WTC11 (cell line): ENCODE measurements around the gene SLC38A11. TPM values are rescaled to one million over a fixed set of nuclear protein-coding genes. Genes with fewer than 3 reads are reported as not detected.

Experiments
- ATAC-seq: fragments of 200-7000 bp; cut with Tn5 transposase; 2 replicates; pipeline ENCODE4 v1.10.0; 2021; ENCODE audit warnings: mild to moderate bottlenecking, moderate library complexity
- CTCF ChIA-PET: fragments of 300-600 bp; sonication (Branson Sonifier 250); formaldehyde crosslinking; loops from one replicate; lab custom pipeline; 2021; ENCODE audit warnings: antibody characterized with exemption; lab: Charles Lee
- POLR2A ChIA-PET: fragments of 350-600 bp; sonication (Branson Sonifier 250); formaldehyde crosslinking; loops from one replicate; lab custom pipeline; 2021; ENCODE audit warnings: antibody characterized with exemption; lab: Charles Lee
- DNase-seq: peaks from one replicate; pipeline ENCODE4 v3.0.0; 2021; ENCODE audit warnings: low spot score
- H3K27ac Mint-ChIP-seq: 2 replicates; pipeline ENCODE4 v1.8.0; 2021; ENCODE audit warnings: mixed read lengths
- H3K27me3 Mint-ChIP-seq: 2 replicates; pipeline ENCODE4 v1.8.0; 2021; ENCODE audit warnings: low read depth, mild to moderate bottlenecking, moderate library complexity, mixed read lengths
- H3K36me3 Mint-ChIP-seq: 2 replicates; pipeline ENCODE4 v1.8.0; 2021; ENCODE audit warnings: mixed read lengths
- H3K4me1 Mint-ChIP-seq: 2 replicates; pipeline ENCODE4 v1.8.0; 2022; ENCODE audit warnings: mixed read lengths
- H3K4me3 Mint-ChIP-seq: 2 replicates; pipeline ENCODE4 v1.8.0; 2021; ENCODE audit warnings: mild to moderate bottlenecking, moderate library complexity, mixed read lengths
- H3K9me3 Mint-ChIP-seq: 2 replicates; pipeline ENCODE4 v1.8.0; 2021; ENCODE audit warnings: mixed read lengths
- ATF1 ChIP-seq: sonication (generic); formaldehyde crosslinking; IDR thresholded peaks from 2 replicates; pipeline ENCODE4 v1.8.1; 2023; ENCODE audit warnings: mild to moderate bottlenecking, moderate library complexity, missing genetic modification reagents
- CREB1 ChIP-seq: sonication (generic); formaldehyde crosslinking; IDR thresholded peaks from 2 replicates; pipeline ENCODE4 v1.8.0; 2023; ENCODE audit warnings: mild to moderate bottlenecking, missing genetic modification reagents
- CTCF ChIP-seq: fragments of 200-600 bp; IDR thresholded peaks from 2 replicates; pipeline ENCODE4 v1.8.0; 2022; ENCODE audit warnings: antibody characterized with exemption
- EMX1 ChIP-seq: fragments of 250-450 bp; sonication (Bioruptor Pico); IDR thresholded peaks from 2 replicates; pipeline ENCODE4 v1.8.0; 2021; ENCODE audit warnings: mild to moderate bottlenecking
- FOXK1 ChIP-seq: sonication (generic); formaldehyde crosslinking; IDR thresholded peaks from 2 replicates; pipeline ENCODE4 v1.8.0; 2022; ENCODE audit warnings: mild to moderate bottlenecking, moderate library complexity, missing genetic modification reagents
- FOXP1 ChIP-seq: sonication (generic); formaldehyde crosslinking; IDR thresholded peaks from 2 replicates; pipeline ENCODE4 v1.8.0; 2022; ENCODE audit warnings: missing genetic modification reagents, mild to moderate bottlenecking, moderate library complexity, borderline replicate concordance
- GABPB1 ChIP-seq: sonication (generic); formaldehyde crosslinking; IDR thresholded peaks from 2 replicates; pipeline ENCODE4 v1.8.1; 2023; ENCODE audit warnings: mild to moderate bottlenecking, missing genetic modification reagents
- HMGXB4 ChIP-seq: sonication (generic); formaldehyde crosslinking; IDR thresholded peaks from 2 replicates; pipeline ENCODE4 v1.8.1; 2023; ENCODE audit warnings: mild to moderate bottlenecking, moderate library complexity, missing genetic modification reagents
- JAZF1 ChIP-seq: fragments of 250-450 bp; sonication (Bioruptor Pico); IDR thresholded peaks from 2 replicates; pipeline ENCODE4 v1.9.0; 2021; ENCODE audit warnings: moderate library complexity, mild to moderate bottlenecking, inconsistent platforms
- KAT7 ChIP-seq: sonication (generic); formaldehyde crosslinking; IDR thresholded peaks from 2 replicates; pipeline ENCODE4 v1.8.1; 2023; ENCODE audit warnings: missing genetic modification reagents, mild to moderate bottlenecking, borderline replicate concordance
- MAX ChIP-seq: sonication (generic); formaldehyde crosslinking; IDR thresholded peaks from 2 replicates; pipeline ENCODE4 v1.8.0; 2022; ENCODE audit warnings: mild to moderate bottlenecking, missing genetic modification reagents
- NR2C2 ChIP-seq: sonication (generic); formaldehyde crosslinking; IDR thresholded peaks from 2 replicates; pipeline ENCODE4 v1.8.0; 2022; ENCODE audit warnings: mild to moderate bottlenecking, missing genetic modification reagents
- NR3C1 ChIP-seq: sonication (generic); formaldehyde crosslinking; conservative IDR thresholded peaks from 2 replicates; pipeline ENCODE4 v1.8.1; 2023; ENCODE audit warnings: low read depth, mild to moderate bottlenecking, missing genetic modification reagents
- ZMAT4 ChIP-seq: fragments of 250-450 bp; sonication (Bioruptor Pico); IDR thresholded peaks from 2 replicates; pipeline ENCODE4 v1.9.0; 2021; ENCODE audit warnings: mild to moderate bottlenecking
- ZNF281 ChIP-seq: sonication (generic); formaldehyde crosslinking; IDR thresholded peaks from 2 replicates; pipeline ENCODE4 v1.8.0; 2023; ENCODE audit warnings: mild to moderate bottlenecking, missing genetic modification reagents
- ZNF416 ChIP-seq: fragments of 250-450 bp; sonication (Bioruptor Pico); IDR thresholded peaks from 2 replicates; pipeline ENCODE4 v1.9.0; 2021; ENCODE audit warnings: mild to moderate bottlenecking, inconsistent platforms
- ZNF423 ChIP-seq: fragments of 250-450 bp; sonication (Bioruptor Pico); IDR thresholded peaks from 2 replicates; pipeline ENCODE4 v2.1.2; 2022; ENCODE audit warnings: mild to moderate bottlenecking, moderate library complexity
- ZNF425 ChIP-seq: fragments of 250-450 bp; sonication (Bioruptor Pico); conservative IDR thresholded peaks from 2 replicates; pipeline ENCODE4 v1.9.0; 2021; ENCODE audit warnings: mild to moderate bottlenecking
- ZSCAN18 ChIP-seq: fragments of 250-450 bp; sonication (Bioruptor Pico); IDR thresholded peaks from 2 replicates; pipeline ENCODE4 v2.1.2; 2022; ENCODE audit warnings: mild to moderate bottlenecking, moderate library complexity
- total RNA-seq: library from RNA; stranded (reverse); gene quantifications from 3 replicates; pipeline ENCODE4 v1.2.3, GENCODE V29; 2021

SLC38A11 gene
- total RNA-seq, 1 experiment from 2014 or later = not detected

GRCh38 chr2:164877169-164877568 is 78.2 kb downstream of the SLC38A11 start:
- Mint-ChIP-seq H3K36me3 (no peaks in the 10 kb centered on the region), H3K4me1 (peaks cover 7% of the 10 kb centered on the region), H3K27me3 (no peaks in the 10 kb centered on the region), H3K27ac (no peak overlapping the region), H3K9me3 (no peaks in the 10 kb centered on the region), H3K4me3 (no peak overlapping the region)
- POLR2A ChIA-PET = no interaction called here
- no peak for DNase-seq
- TF ChIP-seq ZNF416 (CRISPR knock-in tag) = no peak
- TF ChIP-seq NR2C2 (CRISPR knock-in tag) = no peak
- TF ChIP-seq ATF1 (CRISPR knock-in tag) = no peak
- TF ChIP-seq MAX (CRISPR knock-in tag) = no peak
- TF ChIP-seq NR3C1 (CRISPR knock-in tag) = no peak
- no peak for TF ChIP-seq ZSCAN18 (CRISPR knock-in tag)
- TF ChIP-seq HMGXB4 = no peak
- no peak for TF ChIP-seq ZNF425
- no peak for TF ChIP-seq EMX1
- no peak for TF ChIP-seq CREB1 (CRISPR knock-in tag)
- no peak for TF ChIP-seq CTCF
- TF ChIP-seq FOXP1 (CRISPR knock-in tag) = no peak
- TF ChIP-seq JAZF1 (CRISPR knock-in tag) = no peak
- ATAC-seq = no peak
- CTCF ChIA-PET = interaction anchor here (1.0 kb wide), 1 partner anchor 35 kb away, joined by 5 read pairs; the partner anchor contains the start of gene COBLL1

GRCh38 chr2:164875334-164876205 is 79.8 kb downstream of the SLC38A11 start:
- ATAC-seq (no peak), DNase-seq (no peak)
- peaks cover 7% of the 10 kb centered on the region for H3K4me1 Mint-ChIP-seq
- ChIA-PET CTCF (no interaction called here), POLR2A (no interaction called here)
- no peak overlapping the region for H3K4me3 Mint-ChIP-seq
- no peaks in the 10 kb centered on the region for H3K27me3 Mint-ChIP-seq
- no peaks in the 10 kb centered on the region for H3K36me3 Mint-ChIP-seq
- TF ChIP-seq KAT7 (CRISPR knock-in tag) (no peak), FOXK1 (CRISPR knock-in tag) (no peak), ZNF423 (CRISPR knock-in tag) (no peak), ZMAT4 (CRISPR knock-in tag) (no peak), GABPB1 (CRISPR knock-in tag) (0 out of 2 replicates have a peak, but pooled peaks have one; percentile 9), ZNF281 (no peak)
- TF ChIP-seq, all 79 proteins: peak for 1
- Mint-ChIP-seq H3K27ac (no peak overlapping the region), H3K9me3 (no peaks in the 10 kb centered on the region)
